Measurements from ENCODE around the gene CAPRIN1. TPM values are rescaled to one million over a fixed set of nuclear protein-coding genes. Genes with fewer than 3 reads are reported as not detected.

Gene CAPRIN1
- total and polyA plus RNA-seq, 2 experiments from 2014 or later, result 119 to 365 TPM

DNA sequence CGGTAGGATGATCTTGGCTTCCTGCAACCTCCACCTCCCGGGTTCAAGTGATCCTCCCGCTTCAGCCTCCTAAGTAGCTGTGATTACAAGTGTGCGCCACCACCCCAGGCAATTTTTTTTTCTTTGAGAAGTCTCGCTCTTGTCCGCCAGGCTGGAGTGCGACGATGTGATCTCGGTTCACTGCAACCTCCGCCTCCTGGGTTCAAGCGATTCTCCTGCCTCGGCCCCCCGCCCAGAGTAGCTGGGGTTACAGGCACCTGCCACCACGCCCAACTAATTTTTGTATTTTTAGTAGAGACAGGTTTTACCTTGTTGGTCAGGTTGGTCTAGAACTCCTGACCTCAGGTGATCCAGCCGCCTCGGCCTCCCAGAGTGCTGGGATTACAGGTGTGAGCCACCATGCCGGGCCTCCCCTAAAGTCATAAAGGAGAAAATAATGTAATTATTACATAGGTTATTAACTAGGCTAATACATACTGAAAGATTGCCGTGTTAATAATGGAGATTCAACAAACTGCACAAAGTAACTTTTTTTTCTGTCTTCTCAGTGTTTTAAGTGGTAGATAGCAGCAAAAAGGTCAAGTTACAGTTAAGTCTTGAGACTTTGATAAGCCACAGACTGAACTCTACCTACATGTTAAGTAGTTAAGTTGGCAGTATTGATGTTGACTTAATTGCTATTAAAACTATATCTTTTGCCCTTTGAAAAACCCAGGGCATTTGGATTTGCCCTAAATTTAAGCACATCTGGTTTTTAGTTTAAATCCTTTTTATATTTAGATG lies 3.9 kb downstream of the CAPRIN1 start (continued):
- TF ChIP-seq, protein P1, sequence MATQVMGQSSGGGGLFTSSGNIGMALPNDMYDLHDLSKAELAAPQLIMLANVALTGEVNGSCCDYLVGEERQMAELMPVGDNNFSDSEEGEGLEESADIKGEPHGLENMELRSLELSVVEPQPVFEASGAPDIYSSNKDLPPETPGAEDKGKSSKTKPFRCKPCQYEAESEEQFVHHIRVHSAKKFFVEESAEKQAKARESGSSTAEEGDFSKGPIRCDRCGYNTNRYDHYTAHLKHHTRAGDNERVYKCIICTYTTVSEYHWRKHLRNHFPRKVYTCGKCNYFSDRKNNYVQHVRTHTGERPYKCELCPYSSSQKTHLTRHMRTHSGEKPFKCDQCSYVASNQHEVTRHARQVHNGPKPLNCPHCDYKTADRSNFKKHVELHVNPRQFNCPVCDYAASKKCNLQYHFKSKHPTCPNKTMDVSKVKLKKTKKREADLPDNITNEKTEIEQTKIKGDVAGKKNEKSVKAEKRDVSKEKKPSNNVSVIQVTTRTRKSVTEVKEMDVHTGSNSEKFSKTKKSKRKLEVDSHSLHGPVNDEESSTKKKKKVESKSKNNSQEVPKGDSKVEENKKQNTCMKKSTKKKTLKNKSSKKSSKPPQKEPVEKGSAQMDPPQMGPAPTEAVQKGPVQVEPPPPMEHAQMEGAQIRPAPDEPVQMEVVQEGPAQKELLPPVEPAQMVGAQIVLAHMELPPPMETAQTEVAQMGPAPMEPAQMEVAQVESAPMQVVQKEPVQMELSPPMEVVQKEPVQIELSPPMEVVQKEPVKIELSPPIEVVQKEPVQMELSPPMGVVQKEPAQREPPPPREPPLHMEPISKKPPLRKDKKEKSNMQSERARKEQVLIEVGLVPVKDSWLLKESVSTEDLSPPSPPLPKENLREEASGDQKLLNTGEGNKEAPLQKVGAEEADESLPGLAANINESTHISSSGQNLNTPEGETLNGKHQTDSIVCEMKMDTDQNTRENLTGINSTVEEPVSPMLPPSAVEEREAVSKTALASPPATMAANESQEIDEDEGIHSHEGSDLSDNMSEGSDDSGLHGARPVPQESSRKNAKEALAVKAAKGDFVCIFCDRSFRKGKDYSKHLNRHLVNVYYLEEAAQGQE (IDR thresholded peaks at IDR 0.05; ENCODE audit: unreplicated experiment), result no peak

DNA sequence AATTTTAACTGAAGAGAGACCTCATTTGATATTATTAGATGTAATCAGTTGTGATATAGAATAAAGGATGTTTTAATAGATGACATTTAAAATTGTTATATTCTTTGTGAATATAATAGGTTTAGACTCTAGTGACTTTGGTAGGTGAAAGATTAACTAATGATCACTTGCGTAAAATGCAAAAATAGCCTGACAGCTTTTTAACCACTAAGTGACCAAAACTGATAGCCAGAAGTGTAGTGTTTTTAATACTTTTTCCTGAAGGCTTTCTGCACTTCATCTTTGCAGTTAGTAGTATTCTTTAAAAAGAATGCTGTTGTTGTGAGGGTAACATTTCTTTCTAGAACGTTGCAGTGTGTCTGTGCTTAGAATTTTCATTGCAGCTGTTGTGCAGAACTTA lies 5.1 kb downstream of the CAPRIN1 start:
- Histone ChIP-seq H3K27me3 (ENCODE audit: insufficient read depth) (no peaks in the 10 kb centered on the region), H3K4me3 (peak overlapping the region; percentile 67), H4K20me1 (replicated peaks; ENCODE audit: insufficient read depth) (peaks cover 73% of the 10 kb centered on the region), H3K4me2 (peak overlapping the region; percentile 85), H3K9me2 (ENCODE audit: insufficient read depth) (no peaks in the 10 kb centered on the region), H3F3A (replicated peaks; ENCODE audit: low read depth) (no peaks in the 10 kb centered on the region), H3K4me1 (ENCODE audit: insufficient read depth) (peaks cover 36% of the 10 kb centered on the region), H2AFZ (no peak overlapping the region), H3K36me3 (ENCODE audit: insufficient read depth) (peaks cover 6% of the 10 kb centered on the region; the same call in 1 of the 2 replicates), H3K79me2 (replicated peaks; ENCODE audit: insufficient read depth) (peaks cover 95% of the 10 kb centered on the region), H3K27ac (ENCODE audit: low read depth) (no peak overlapping the region)
- TF ChIP-seq EZH2 (IDR thresholded peaks at IDR 0.05; ENCODE audit: low read depth, unreplicated experiment), result no peak
- TF ChIP-seq, protein P2, sequence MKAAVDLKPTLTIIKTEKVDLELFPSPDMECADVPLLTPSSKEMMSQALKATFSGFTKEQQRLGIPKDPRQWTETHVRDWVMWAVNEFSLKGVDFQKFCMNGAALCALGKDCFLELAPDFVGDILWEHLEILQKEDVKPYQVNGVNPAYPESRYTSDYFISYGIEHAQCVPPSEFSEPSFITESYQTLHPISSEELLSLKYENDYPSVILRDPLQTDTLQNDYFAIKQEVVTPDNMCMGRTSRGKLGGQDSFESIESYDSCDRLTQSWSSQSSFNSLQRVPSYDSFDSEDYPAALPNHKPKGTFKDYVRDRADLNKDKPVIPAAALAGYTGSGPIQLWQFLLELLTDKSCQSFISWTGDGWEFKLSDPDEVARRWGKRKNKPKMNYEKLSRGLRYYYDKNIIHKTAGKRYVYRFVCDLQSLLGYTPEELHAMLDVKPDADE (IDR thresholded peaks at IDR 0.05), result no peak
- no peak for TF ChIP-seq CREB1 (CRISPR knock-in tag; IDR thresholded peaks at IDR 0.05; ENCODE audit: low read depth)
- TF ChIP-seq NANOG (IDR thresholded peaks at IDR 0.05; ENCODE audit: borderline replicate concordance), result no peak
- no peak for TF ChIP-seq STAT1 (IDR thresholded peaks at IDR 0.05; ENCODE audit: unreplicated experiment)
- peaks cover 6% of the 10 kb centered on the region; the same call in 2 of the 3 replicates for H3K9me3 Mint-ChIP-seq
- H3K27me3 Mint-ChIP-seq (ENCODE audit: insufficient read depth, low read depth, poor library complexity), result peaks cover 17% of the 10 kb centered on the region
- DNase-seq (ENCODE audit: low spot score), result no peak
- peaks cover 65% of the 10 kb centered on the region for H3K36me3 Mint-ChIP-seq (ENCODE audit: low read depth)
- H3K27ac Mint-ChIP-seq, result no peak overlapping the region
- peak overlapping the region; percentile 29; the same call in 1 of the 3 replicates for H3K4me3 Mint-ChIP-seq
- peaks cover 25% of the 10 kb centered on the region for H3K4me1 Mint-ChIP-seq
- ATAC-seq, result no peak

DNA sequence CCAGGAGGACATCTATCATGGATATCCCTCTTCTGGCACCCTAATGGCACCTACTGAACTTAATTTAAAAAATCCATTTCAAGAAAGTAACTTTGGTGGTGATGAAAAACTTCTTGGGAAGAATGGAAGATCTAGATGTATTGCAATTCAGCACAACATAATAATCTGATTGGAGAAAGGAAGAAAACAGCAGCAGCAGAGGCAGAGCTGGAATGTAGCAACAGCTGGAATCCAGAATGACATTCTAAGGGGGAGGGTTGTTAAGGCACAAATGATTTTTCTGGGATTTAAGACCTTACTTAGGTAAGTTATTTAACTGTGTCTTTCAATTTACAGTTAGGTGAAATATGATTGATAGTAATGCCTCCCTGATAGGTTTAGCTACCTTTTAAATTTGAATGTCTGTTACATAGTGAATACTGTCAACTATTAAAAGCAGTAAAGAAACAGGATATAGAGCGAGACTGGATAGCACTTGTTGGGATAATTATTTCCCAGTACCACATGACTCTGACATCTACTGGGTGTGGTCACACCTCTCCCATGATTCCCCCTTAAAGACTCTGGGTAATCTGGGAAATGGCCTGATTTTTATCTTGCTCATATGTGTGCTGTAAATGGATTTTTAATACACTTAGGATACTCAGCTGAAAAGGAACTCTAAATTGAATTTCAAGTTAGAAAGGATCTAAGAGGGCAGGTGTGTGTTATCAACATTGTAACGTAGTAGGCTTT lies 11.7 kb downstream of the CAPRIN1 start:
- ATAC-seq, result no peak
- Mint-ChIP-seq H3K4me1 (peaks cover 25% of the 10 kb centered on the region), H3K36me3 (ENCODE audit: low read depth) (peaks cover 71% of the 10 kb centered on the region), H3K4me3 (no peak overlapping the region), H3K27me3 (ENCODE audit: insufficient read depth, low read depth, poor library complexity) (no peaks in the 10 kb centered on the region), H3K27ac (no peak overlapping the region), H3K9me3 (no peaks in the 10 kb centered on the region)
- no peaks in the 10 kb centered on the region for H3K9me2 ChIP-seq (ENCODE audit: insufficient read depth)
- H3K27me3 ChIP-seq (ENCODE audit: insufficient read depth), result no peaks in the 10 kb centered on the region
- no peak overlapping the region for H3K27ac ChIP-seq (ENCODE audit: low read depth)
- no peak overlapping the region for H3K4me3 ChIP-seq
- 0 out of 2 replicates have a peak, but pooled peaks cover 6% of the 10 kb centered on the region for H3K4me1 ChIP-seq (ENCODE audit: insufficient read depth)
- H3K79me2 ChIP-seq (replicated peaks; ENCODE audit: insufficient read depth), result peaks cover 100% of the 10 kb centered on the region
- H2AFZ ChIP-seq, result no peak overlapping the region
- H3K36me3 ChIP-seq (ENCODE audit: insufficient read depth), result peaks cover 6% of the 10 kb centered on the region
- peaks cover 95% of the 10 kb centered on the region for H4K20me1 ChIP-seq (replicated peaks; ENCODE audit: insufficient read depth)
- H3K4me2 ChIP-seq, result no peak overlapping the region
- DNase-seq (ENCODE audit: low spot score), result peak; percentile 38
- H3F3A ChIP-seq (replicated peaks; ENCODE audit: low read depth), result no peaks in the 10 kb centered on the region
- no peak for TF ChIP-seq ZNF114 (CRISPR knock-in tag; IDR thresholded peaks at IDR 0.05)

Measured in GM23338 (cell line).